HG03064 (cell line): ENCODE measurements around the gene MYZAP.

Experiments used
- ATAC-seq: cut with Tn5 transposase; IDR thresholded peaks from one replicate; pipeline ENCODE4 v1.9.1; 2021; ENCODE audit warnings: low read depth; ENCODE audit not compliant: unreplicated experiment

Gene MYZAP

DNA sequence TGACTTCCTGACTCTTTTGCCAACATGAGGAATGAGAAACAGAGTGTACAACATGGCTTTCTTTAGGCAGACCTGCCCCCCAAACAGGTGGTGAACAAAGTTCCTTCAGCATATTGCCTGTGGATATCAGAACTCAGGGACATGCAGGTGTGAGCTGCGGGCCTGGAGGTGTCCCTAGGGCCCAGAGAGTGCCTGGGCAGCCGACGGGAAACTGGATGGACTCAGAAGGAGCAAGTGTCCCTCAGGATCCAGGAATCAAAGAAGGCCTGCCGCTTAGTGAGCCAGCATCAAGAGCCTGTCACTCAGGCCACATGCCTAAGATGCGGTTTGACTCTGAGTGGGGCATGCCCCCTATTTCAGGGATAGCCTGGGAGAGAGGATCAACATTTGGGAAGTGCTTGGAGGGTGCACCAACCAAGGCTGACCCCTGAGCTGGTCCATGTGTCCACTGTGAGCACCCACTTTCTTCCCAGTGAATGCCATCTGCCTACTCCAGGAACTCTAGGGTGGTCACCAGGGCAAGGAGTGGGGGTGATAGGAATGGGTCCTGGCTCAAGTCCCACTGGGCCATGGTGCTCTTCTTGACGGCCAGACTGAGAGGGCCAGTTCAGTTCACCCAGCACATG is 98.8 kb downstream of the MYZAP start:
- ATAC-seq, result no peak

DNA sequence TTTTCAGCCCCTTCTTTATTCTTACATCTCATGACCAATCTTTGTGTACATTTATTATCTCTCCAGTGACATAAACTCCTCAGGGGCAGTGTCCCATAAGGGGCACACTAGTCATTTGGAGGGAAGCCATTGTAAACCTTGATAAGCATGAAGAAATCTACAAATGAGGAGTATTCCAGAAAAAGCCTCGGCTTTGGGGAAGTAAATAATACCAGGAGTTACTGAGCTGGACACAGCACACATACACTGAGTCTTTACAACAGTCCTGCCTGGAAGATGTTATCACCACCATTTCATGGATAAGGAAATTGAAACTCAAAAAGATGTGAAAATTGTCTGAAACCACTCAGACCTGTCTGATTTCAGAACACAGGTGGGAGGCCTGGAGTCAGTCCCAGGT is 99.4 kb downstream of the MYZAP start:
- ATAC-seq, result no peak

DNA sequence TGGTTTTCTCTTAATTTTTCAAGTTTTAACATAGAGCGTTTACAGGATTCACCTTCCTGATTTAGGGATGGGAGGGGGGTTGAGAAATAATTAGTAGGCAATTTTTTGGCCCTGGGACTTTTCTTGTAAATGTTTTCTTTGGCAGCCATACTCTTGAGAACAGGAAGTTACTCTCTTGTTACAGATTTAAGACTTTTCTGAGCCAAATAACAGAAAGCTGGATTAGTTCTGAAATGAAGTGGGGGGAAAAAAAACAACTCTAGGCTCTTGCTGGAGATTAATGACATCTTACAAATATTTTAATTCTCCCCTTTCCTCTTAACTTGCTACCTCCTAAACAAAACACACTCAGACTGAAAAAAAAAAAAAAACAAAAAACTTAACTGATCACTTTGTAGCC is 101.0 kb downstream of the MYZAP start:
- no peak for ATAC-seq

DNA sequence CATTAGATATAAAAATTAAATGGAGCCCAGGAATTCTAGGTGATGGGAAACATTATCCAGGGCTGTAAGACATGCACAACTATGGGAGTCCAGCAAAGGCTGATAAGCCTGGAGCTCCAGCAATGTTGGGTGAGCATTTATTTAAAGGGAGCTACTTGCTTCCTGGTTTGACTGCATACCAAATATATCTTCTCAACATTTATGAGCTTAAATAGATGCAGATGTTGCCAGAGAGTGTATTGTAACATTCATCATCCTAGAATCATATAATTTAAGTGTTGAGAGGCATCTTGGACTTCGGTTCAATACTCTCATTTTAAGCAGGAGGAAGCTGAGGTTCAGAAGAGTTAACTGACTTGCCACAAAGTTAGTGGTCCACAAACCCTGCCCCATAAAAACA is 102.6 kb downstream of the MYZAP start:
- ATAC-seq, result no peak

DNA sequence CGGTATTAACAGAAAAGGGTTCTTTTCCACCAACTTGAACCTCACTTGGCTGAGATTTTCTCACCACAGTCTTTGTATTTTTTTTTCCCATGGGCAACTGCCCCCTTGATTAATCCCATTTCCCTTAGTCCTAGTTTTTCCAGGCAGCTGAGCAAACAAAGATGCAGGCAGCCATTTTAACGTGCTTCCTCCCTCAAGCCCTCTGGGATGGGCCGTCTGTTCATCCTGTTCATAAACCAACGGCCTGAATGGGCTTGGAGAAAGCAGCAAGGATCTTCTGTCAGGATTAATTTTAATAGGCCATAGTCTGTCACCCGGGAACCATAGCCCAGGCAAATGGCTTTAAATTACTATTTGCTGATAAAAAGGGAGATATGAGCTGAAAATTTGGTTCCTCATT is 104.4 kb downstream of the MYZAP start:
- ATAC-seq, result no peak

DNA sequence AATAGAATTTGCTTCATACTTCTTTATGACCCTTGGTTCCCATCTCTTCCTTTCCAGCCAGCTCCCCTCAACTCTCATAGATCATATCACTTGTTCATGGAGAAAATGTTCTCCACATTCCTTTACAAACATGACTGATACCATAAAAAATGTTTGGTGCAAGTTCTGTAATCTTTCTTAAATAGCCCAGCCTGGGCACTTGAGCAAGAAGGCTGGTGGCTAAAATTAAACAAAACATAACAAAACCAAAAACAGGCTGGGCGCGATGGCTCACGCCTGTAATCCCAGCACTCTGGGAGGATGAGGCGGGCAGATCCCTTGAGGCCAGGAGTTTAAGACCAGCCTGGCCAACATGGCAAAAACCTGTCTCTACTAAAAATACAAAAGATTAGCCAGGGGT is 105.9 kb downstream of the MYZAP start:
- ATAC-seq, result no peak

DNA sequence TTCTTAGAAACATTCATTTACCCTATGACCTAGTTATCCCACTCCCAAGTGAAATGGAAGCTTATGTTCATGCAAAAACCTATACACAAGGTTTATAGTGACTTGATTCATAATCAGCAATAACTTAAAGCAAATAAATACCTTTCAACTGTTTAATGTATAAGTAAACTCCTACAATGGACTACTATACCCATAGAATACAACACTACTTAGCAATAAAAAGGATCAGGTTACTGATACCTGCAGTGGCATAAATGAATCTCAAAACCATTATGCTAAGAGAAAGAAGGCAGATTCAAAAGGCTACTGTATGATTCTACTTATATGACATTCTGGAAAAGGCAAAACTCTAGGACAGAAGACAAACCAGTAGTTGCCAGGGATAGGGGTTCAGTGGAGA is 106.5 kb downstream of the MYZAP start:
- ATAC-seq, result no peak

DNA sequence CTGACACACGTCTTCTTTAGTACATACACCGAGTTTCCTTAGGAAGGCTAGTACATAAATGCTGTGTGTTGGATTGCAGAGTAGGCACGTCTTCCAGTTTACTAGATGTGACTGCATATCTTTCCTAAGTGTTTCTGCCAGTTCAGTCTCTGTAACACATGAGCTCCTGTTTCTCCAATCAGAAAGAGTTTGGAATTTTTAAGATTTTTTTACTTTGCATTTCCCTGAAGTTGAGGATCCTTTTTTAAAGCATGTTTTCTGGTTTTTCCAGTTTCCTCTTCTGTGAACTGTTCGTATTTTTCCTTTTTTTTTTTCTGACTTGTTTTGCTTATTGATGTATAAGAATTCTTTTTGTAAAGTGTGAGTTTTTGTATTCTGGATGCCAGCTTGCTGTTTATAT is 107.3 kb downstream of the MYZAP start:
- ATAC-seq, result no peak

DNA sequence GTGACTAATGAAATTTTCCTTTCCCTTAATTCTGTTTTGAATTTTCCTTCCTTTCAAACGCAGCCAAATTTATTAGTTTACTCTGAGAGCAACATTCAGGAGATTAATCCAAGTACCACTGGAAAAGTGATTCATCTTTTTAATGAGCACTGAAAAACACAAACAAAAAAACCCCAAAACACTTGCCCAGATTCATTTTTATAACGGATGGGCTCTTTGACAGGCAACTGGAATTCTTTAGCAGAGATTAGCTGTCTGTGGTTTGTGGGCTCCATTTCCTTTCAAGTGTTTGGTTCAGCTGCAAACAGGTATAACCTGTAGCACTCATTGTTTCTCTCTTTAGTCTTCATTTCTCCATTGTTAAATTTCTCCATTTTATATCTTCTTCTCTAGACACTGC is 111.7 kb downstream of the MYZAP start:
- no peak for ATAC-seq

DNA sequence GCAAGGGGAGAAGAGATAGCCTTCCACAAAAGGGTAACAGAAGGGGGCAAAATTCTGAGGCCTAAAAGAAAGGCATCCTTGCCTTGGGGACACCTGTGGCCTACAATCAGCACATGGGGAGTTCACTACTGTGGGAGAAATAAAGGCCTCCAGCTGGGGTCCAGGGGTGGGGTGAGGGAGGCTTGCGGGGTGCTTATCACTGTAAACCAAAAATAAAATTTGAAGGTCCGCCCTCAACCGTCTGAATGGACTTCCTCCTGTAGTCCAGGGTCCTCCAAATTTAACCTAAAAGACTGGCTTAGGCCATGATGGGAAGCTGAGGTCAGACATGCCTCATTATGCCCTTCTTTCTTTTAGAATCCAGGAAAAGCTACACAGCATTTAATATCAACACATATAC is 112.7 kb downstream of the MYZAP start:
- no peak for ATAC-seq

DNA sequence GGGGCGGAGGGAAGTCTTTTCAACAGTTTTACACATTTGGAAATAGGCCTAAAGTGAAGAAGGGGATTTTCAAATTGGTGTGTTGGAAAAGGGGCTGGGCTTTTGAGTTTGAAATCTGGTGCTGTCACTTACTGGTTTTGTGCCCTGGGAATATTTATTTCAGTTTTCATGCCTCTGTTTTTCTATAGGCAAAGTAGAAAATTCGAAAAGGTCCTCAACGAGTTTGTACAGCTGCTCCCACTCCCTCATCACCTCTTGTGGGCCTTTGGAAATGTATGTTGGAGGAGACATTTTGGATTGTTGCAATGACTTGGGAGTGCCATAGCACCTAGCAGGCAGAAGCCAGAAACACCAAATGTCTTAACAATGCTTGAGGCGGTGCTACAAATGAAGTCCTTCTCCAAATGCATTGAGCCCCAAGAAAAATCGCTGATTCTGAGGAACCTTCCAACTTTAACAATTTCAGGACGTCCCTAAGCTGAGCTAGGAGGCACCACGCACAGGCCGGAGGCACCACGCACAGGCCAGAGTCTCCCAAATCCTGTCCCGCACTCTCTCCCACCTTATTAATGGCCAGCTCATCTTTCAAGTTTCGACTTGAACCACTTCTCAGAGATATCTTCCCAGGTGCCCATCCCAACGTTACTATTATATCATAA is 114.2 kb downstream of the MYZAP start:
- no peak for ATAC-seq

DNA sequence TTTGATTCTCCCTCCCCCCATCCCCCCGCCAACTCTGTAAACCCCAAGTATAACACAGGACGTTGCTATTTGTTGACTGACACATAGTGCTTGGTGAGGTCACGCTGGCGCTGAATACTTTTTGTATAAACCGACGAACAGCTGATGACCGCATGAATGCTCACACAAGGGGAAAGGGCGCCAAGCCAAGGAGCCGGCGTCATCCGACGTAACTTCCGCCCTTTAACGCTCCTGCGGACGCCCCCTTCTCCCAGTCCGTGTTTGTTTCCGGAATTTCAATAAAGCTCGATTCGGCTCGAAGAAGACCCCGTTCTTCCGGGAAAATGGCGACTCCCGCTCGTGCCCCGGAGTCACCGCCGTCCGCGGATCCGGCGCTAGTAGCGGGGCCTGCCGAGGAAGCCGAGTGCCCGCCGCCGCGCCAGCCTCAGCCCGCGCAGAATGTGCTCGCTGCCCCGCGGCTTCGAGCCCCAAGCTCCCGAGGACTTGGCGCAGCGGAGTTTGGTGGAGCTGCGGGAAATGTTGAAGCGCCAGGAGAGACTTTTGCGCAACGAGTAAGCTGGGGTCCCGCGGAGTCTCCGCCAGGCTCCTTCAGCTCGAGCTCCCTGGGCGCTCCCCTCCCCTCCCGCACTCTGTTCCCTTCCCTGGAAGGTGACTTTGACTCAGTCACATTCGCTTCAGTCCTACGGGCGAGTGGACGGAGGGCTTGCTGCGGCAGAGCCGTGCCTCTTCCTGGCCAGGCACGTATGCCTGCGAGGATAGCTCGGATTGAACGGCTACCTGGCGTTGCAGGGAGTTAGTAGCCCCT is 114.9 kb downstream of the MYZAP start, which contains the start of gene POLR2M:
TSS of gene POLR2M (plus strand) at position 310 of the 805 bp plus-strand sequence. CDS start at position 439, 129 bp downstream.
- peak; percentile 89 for ATAC-seq

DNA sequence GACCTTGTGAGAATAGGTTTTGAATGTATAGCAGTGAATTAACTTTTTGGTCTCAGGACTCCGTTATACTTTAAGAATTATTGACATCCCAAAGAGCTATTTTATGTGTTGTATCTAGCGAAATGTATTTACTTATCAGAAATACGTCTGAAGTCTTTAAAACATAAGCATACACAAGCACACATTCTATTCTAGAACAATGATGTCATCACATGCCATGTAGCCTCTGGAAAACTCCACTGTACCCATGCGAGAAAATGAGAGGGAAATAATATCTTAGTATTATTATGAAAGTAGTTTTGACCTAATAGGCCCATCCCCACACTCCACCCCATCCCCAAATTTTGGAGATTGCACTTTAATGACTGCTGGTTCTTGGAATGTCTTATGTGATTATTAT is 116.3 kb downstream of the MYZAP start:
- no peak for ATAC-seq

DNA sequence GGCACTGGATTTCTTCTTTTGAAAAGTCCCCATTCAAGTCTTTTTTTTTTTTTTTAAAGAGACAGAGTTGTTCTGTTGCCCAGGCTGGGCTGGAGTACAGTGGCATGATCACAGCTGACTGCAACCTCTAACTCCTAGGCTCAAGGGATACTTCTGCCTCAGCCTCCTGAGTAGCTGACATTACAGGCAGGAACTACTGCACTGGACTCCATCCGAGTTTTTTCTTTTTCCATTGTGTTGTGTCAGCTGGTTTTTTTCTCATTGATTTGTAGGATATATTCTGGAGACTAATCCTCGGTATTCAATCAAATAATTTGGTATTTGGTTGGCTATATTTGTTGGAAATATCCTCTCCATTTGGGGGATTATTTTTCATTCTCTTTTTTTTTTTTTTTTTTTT is 126.6 kb downstream of the MYZAP start:
- no peak for ATAC-seq

DNA sequence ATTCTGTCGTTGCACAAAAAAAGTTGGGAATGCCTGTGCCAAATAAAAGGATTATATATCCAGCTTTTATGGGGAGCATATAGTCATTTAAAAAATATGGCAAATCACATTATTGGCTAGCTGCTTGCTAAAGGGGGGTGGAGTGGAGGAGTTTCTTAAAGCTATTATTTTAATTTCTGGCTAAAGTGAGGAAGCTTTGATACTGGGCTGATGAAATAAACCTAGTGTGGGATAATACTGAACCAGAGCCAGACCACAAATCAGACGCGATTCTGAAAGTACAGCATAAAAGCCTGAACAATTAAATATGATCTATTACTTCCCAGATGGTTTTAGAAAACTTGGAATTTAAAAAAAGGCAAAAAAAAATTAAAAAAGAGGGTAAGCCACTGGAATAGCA is 129.2 kb downstream of the MYZAP start:
- no peak for ATAC-seq

DNA sequence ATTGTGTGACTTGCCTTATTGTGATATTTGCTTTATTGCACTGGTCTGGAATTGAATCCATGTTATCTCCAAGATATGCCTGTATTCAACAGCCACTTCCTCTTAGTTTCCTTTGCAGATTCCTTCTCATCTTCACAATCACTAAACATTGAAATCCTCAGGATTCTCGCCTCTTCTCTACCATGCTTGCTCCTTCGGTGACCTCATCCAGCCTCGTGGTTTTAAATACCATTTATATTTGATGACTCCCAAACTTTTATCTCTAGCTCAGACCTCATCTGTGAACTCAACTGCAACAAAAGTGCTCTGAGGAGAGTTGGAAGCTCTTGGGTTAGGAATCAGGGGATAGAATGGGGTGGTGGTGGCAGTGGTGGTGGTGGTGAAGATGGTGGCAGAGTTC is 134.7 kb downstream of the MYZAP start:
- no peak for ATAC-seq

DNA sequence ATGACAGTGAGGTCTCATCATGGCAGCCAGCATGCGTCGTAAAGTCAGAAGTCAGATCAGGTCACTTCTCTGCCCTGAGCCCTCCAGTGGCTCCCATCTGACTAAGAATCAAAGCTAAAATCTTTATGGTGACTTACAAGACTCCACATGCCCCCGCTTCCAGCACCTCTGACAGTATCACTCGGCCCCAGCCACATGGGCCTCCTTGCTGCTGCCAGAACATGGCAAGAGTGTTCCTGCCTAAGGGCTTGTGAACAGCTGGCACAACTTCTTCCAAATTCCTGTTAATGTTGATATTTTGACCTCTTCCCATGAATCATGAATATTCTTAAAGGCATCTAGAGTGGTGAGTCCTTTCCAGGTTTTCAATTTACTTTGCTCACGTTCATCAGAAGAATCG is 135.3 kb downstream of the MYZAP start:
- no peak for ATAC-seq

DNA sequence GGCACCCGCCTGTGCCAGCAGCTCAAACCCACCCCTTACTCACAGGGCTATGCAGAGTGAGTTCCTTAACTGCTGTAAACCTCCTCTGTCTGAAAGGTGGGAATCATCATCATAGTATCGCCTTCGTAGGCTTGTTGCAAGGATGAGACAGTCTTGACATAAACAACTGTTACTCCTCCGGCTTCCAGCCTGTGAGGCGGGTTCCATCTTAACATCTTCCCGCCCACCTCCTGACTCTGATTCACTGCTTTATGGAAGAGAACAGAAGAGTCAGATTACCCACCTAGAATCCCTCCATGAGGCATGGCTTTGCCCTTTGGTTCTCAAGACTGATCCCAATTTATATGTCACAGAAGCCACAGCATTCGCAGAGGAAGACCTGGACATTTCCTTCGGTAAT is 136.7 kb downstream of the MYZAP start:
- ATAC-seq, result no peak

DNA sequence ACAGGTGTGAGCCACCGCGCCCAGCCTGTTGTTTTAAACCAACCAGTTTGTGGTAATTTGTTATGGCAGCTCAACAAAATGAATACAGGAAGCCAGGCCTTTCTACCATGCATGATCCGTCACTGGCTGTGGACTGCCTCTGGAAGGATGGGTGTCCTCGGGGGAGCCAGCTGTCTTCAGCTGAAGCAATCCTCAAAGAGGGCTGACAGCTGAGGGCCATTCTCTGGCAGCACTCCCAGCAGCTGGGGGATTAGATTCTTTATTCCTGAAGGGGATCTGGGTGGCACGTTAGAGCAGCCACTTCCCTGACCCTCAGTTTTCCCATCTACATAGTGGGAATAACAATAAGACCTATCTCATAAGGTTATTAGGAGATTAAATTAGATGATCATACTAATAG is 139.2 kb downstream of the MYZAP start:
- ATAC-seq, result no peak

DNA sequence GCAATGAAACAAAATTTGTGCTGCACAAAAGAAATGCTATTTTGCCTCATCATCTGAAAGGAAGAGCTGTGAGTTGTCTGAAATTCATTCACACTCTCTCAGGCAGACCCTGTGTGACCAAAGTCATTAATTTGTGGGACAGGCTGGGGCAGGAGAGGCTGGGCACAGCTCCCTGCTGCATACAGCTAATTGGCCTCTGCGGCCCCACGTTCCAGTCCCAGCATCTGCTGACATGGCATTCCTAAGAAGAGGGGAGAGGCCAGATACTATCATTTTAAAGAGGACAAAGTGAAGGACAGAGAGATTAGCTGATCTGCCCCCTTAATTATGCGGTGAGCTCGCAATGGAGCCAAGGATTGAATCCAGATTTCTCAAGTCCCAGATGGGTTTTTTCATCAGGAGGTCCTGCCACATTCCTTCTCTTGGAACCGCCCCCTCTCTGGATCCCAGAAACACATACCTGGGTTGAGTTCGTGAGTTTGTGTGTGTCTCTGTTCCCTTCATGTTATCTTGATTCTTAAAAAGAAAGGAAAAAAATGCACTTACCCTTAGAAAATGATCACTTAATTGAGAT is 139.9 kb downstream of the MYZAP start:
- ATAC-seq, result no peak

DNA sequence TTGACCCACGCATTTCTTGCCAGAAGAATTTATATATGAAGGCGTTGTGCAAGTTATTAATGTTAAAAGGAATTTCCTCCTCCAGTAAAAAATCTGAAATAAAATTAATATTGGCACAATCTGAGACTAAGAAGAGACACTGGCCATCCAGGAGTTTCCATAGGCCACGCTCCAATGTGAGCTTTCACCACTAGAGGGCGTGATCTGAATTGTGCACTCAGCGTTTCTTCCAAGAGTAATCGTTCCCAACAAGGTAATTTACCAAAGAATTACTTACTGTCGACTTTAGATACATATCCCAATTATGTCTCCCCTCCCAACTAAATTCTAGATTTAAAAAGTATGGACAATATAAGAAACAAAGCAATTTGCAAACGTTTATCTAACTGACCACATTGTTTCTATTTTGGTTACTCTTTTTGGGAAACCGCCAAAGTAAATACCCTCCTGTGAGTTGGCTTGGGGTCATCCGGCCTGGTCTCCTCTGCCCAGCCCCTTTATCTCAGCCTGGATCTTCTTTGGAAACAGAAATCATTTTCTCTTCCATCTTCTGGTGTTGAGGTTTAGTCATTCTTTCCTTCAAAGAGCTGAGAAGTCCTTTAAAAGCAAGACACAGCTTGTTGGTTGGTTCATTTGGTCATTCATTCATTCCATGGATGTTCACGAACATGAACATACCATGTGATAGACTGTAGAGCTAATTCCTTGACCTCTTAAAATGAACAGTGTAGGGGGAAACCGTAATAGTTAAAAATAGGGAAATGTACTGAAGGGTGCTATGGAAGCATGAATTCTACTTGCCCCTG is 141.0 kb downstream of the MYZAP start:
- no peak for ATAC-seq
